Spleen (tissue), 11 donors: Measurements from ENCODE around the gene C19orf25. TPM values are rescaled to one million over a fixed set of nuclear protein-coding genes. Genes with fewer than 3 reads are reported as not detected.

ENCODE experiments used
- DNase-seq: peaks from one replicate; pipeline ENCODE4 v3.0.0-alpha.2; 2020
- H3K27ac ChIP-seq, 8 donors: fragments of 200-600 bp; sonication (generic) in 7 of 8; 1 replicate in 4 of 8; 2 replicates in 4 of 8; pipeline versions ENCODE4 v1.5.0 to v1.8.0; 2016 to 2021; ENCODE audit warnings: inconsistent platforms in 4 of 8, mild to moderate bottlenecking in 4 of 8, moderate library complexity in 1 of 8
- H3K27me3 ChIP-seq, 7 donors: fragments of 200-600 bp; sonication (generic) in 6 of 7; replicated peaks in 1 of 7; 1 replicate in 4 of 7; 2 replicates in 3 of 7; pipeline versions ENCODE4 v1.5.0 to v1.8.0; 2016 to 2021; ENCODE audit warnings: inconsistent platforms in 3 of 7, mild to moderate bottlenecking in 1 of 7
- H3K36me3 ChIP-seq, 6 donors: fragments of 200-600 bp; sonication (generic) in 5 of 6; 1 replicate in 4 of 6; 2 replicates in 2 of 6; pipeline versions ENCODE4 v1.5.0 to v1.8.0; 2016 to 2021; ENCODE audit warnings: inconsistent platforms in 2 of 6
- H3K4me1 ChIP-seq, 6 donors: fragments of 200-600 bp; sonication (generic) in 5 of 6; 1 replicate in 3 of 6; 2 replicates in 3 of 6; pipeline versions ENCODE4 v1.5.0 to v1.8.0; 2016 to 2021; ENCODE audit warnings: inconsistent platforms in 3 of 6
- H3K4me3 ChIP-seq, 8 donors: fragments of 200-600 bp; sonication (generic) in 7 of 8; 1 replicate in 4 of 8; 2 replicates in 4 of 8; pipeline versions ENCODE4 v1.5.0 to v1.8.0; 2016 to 2021; ENCODE audit warnings: inconsistent platforms in 4 of 8, mild to moderate bottlenecking in 4 of 8, moderate library complexity in 2 of 8
- H3K9me3 ChIP-seq, 8 donors: fragments of 200-600 bp; sonication (generic) in 7 of 8; 1 replicate in 4 of 8; 2 replicates in 4 of 8; pipeline versions ENCODE4 v1.5.0 to v1.8.0; 2016 to 2021; ENCODE audit warnings: inconsistent platforms in 4 of 8
- CTCF ChIP-seq, 11 experiments: fragments of 200-600 bp in 7 of 11; fragments of 450-650 bp in 4 of 11; sonication (generic) in 4 of 11; IDR thresholded peaks in 8 of 11; conservative IDR thresholded peaks in 3 of 11; 1 replicate in 7 of 11; 2 replicates in 4 of 11; pipeline versions ENCODE4 v1.4.0 to v1.8.0; 2016 to 2021; ENCODE audit warnings: antibody characterized with exemption in 11 of 11, inconsistent platforms in 4 of 11, mild to moderate bottlenecking in 1 of 11
- POLR2A ChIP-seq, 3 donors: fragments of 450-650 bp; IDR thresholded peaks; one replicate each; pipeline ENCODE4 v1.5.1; 2017; ENCODE audit warnings: antibody characterized with exemption in 3 of 3, mild to moderate bottlenecking in 1 of 3
- POLR2AphosphoS5 ChIP-seq, 3 donors: sonication (generic); formaldehyde crosslinking; IDR thresholded peaks; one replicate each; pipeline ENCODE4 v1.5.1; 2017; ENCODE audit warnings: antibody characterized with exemption in 3 of 3
- WGBS, 5 donors: extraction: QIAGEN DNeasy Blood & Tissue Kit in 3 of 5; methylation state at CpG; one replicate each; pipeline versions ENCODE4 v1.1.5 to v1.1.7; 2013 to 2018; 5-methylcytosine and 5-hydroxymethylcytosine counted together
- intact Hi-C: fragments of 100-400 bp; cut with DNase I; formaldehyde crosslinking; loops from one replicate; pipeline ENCODE4 v1.15.0; 2023; ENCODE audit warnings: low total_unique reads
- polyA plus RNA-seq, 3 donors: library from polyadenylated mRNA; stranded (reverse); fragments of 200-250 nt; gene quantifications; one replicate each; pipeline ENCODE4 v1.2.1, GENCODE V29; 2013
- total RNA-seq, 7 donors: library from RNA; depleted of rRNA in 3 of 7; stranded (reverse); fragments of >200 nt in 3 of 7; fragmentation: NEBNext Ultra II Directional in 4 of 7; extraction: Animal tissue kit (Norgen Biotek cat#: 25700) in 4 of 7; gene quantifications; one replicate each; pipeline versions ENCODE4 v1.1.0 to v1.2.1, GENCODE V29; 2016 to 2021
- donor health status: healthy with polysubstance abuse.
- donor health status: DM: no; HTN: no; CAD: no; lungs with moderate emphysema.
- donor health status: DM: no; HTN: no; CAD: no.
- donor health status: Bipolar disorder and iron deficiency.
- donor health status: healthy.
- donor health status: DM: no; HTN: no; CAD: no.
- donor health status: DM: yes; HTN: yes; CAD: no.

C19orf25 gene
- total and polyA plus RNA-seq, 10 donors: 24.7 to 56.6 (median 39.5) TPM

- peaks cover 0 to 22% (median under 1%) of the 10 kb centered on the region in 6 donors for H3K36me3 ChIP-seq
- H3K9me3 ChIP-seq: no peaks in the 10 kb centered on the region
- TF ChIP-seq POLR2AphosphoS5 (IDR thresholded peaks at IDR 0.05) (no peak), CTCF (IDR thresholded peaks at IDR 0.05 in 8 of 11, conservative IDR thresholded peaks at IDR 0.05 in 3 of 11) (no peak), POLR2A (IDR thresholded peaks at IDR 0.05) (no peak)
- peak overlapping the region in 4 of 8 donors; percentile 5 to 46 (median 32) for H3K4me3 ChIP-seq
- peak; percentile 65 for DNase-seq
- peaks cover 16 to 68% (median 64%) of the 10 kb centered on the region in 7 donors for H3K27me3 ChIP-seq
- intact Hi-C loops: no loop called here
- WGBS, 5 donors: 30 to 55% (median 46%) methylated on average over 12 to 41 of the region's 41 CpGs
- peaks cover 42 to 61% (median 57%) of the 10 kb centered on the region in 6 donors for H3K4me1 ChIP-seq
- H3K27ac ChIP-seq: no peak overlapping the region
Measured at GRCh38 chr19:1466018-1466460, 13.0 kb downstream of the C19orf25 start.

DNA sequence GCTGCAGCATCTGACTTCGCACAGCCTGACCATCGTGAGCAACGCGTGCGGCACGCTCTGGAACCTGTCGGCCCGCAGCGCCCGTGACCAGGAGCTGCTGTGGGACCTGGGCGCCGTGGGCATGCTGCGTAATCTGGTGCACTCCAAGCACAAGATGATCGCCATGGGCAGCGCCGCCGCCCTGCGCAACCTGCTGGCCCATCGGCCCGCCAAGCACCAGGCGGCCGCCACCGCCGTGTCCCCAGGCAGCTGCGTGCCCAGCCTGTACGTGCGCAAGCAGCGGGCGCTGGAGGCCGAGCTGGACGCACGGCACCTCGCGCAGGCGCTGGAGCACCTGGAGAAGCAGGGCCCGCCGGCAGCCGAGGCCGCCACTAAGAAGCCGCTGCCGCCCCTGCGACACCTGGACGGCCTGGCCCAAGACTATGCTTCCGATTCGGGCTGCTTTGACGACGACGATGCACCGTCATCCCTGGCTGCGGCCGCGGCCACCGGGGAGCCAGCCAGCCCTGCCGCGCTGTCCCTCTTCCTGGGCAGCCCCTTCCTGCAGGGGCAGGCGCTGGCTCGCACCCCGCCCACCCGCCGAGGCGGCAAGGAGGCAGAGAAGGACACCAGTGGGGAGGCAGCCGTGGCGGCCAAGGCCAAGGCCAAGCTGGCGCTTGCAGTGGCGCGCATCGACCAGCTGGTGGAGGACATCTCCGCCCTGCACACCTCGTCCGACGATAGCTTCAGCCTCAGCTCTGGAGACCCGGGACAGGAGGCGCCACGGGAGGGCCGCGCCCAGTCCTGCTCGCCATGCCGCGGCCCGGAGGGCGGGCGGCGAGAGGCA lies 13.6 kb downstream of the C19orf25 start:
- peak; percentile 82 for DNase-seq
- intact Hi-C loops: no loop called here
- no peak overlapping the region for H3K27ac ChIP-seq
- H3K4me1 ChIP-seq: peaks cover 36 to 54% (median 50%) of the 10 kb centered on the region in 6 donors
- WGBS, 5 donors: 18 to 57% (median 35%) methylated on average over 23 to 83 of the region's 83 CpGs
- H3K9me3 ChIP-seq: no peaks in the 10 kb centered on the region
- TF ChIP-seq CTCF (IDR thresholded peaks at IDR 0.05 in 8 of 11, conservative IDR thresholded peaks at IDR 0.05 in 3 of 11) (peak in 8 of 11 experiments; percentile 24 to 65 (median 50)), POLR2A (IDR thresholded peaks at IDR 0.05) (no peak), POLR2AphosphoS5 (IDR thresholded peaks at IDR 0.05) (peak in 2 of 3 donors; percentile 49 to 67)
- H3K4me3 ChIP-seq: peak overlapping the region in 4 of 8 donors; percentile 5 to 46 (median 32)
- H3K36me3 ChIP-seq: peaks cover 0 to 28% (median 4%) of the 10 kb centered on the region in 6 donors
- peaks cover 12 to 62% (median 57%) of the 10 kb centered on the region in 7 donors for H3K27me3 ChIP-seq

GRCh38 chr19:1461862-1462261 lies 17.2 kb downstream of the C19orf25 start:
- no peak for DNase-seq
- WGBS, 5 donors: 89 to 95% (median 93%) methylated on average over 11 to 24 of the region's 24 CpGs
- TF ChIP-seq POLR2AphosphoS5 (IDR thresholded peaks at IDR 0.05) (no peak), CTCF (IDR thresholded peaks at IDR 0.05 in 8 of 11, conservative IDR thresholded peaks at IDR 0.05 in 3 of 11) (no peak), POLR2A (IDR thresholded peaks at IDR 0.05) (no peak)

More at GRCh38 chr19:1461862-1462261, 17.2 kb downstream of the C19orf25 start:
- Histone ChIP-seq H3K4me1 (peaks cover 10 to 27% (median 22%) of the 10 kb centered on the region in 6 donors), H3K4me3 (no peak overlapping the region), H3K27ac (no peak overlapping the region), H3K9me3 (no peaks in the 10 kb centered on the region), H3K27me3 (peaks cover 0 to 56% (median 35%) of the 10 kb centered on the region in 7 donors), H3K36me3 (peaks cover 0 to 34% (median 4%) of the 10 kb centered on the region in 6 donors)
- intact Hi-C loops: no loop called here
